ENCODE results near the gene SS18L1.

DNA sequence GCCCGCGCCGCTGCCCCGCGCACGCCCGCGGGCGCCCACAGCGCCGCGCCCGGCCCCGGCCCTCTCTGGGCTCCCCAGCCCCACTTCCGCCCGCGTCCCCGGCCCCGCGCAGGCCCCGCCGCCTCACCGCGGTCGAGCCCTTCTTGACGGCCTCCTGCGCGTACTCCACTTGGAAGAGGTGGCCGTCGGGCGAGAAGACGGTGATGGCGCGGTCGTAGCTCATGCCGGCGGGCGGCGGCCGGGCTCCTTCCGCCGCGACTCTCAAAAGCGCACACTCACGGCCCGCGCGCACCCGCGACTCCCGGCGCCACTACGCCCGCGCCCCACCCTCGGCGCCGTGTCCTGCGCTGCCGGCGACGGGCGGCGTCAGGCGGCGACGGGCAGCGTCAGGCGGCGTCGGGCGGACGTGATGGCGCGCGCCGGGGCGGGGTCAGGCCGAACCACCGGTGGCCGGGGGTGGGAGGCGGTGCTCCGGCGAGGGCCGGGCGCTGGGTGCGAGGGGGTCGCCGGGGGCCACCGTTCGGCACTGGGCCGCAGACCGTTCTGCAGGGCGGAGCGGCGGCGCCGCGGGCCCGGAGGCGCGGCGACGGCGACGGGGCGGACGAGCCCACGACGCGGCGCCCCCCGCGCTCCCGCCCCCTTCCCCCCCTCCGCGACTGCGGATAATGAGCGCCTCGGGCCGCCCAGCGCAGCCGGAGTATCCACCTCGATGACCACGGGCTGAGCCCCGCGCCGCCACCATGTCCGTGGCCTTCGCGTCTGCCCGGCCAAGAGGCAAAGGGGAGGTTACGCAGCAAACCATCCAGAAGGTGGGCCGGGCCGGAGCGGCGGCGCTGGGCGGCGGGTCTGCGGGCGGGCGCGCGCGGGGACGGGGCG lies at the start of gene SS18L1, which contains the start of gene PSMA7:
- TF ChIP-seq, protein P1, sequence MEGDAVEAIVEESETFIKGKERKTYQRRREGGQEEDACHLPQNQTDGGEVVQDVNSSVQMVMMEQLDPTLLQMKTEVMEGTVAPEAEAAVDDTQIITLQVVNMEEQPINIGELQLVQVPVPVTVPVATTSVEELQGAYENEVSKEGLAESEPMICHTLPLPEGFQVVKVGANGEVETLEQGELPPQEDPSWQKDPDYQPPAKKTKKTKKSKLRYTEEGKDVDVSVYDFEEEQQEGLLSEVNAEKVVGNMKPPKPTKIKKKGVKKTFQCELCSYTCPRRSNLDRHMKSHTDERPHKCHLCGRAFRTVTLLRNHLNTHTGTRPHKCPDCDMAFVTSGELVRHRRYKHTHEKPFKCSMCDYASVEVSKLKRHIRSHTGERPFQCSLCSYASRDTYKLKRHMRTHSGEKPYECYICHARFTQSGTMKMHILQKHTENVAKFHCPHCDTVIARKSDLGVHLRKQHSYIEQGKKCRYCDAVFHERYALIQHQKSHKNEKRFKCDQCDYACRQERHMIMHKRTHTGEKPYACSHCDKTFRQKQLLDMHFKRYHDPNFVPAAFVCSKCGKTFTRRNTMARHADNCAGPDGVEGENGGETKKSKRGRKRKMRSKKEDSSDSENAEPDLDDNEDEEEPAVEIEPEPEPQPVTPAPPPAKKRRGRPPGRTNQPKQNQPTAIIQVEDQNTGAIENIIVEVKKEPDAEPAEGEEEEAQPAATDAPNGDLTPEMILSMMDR (IDR thresholded peaks at IDR 0.05): no peak
- peak; percentile 95 to 96 for TF ChIP-seq POLR2A (IDR thresholded peaks at IDR 0.05)
